HepG2 (cell line): Measurements from ENCODE around the gene SORBS2. TPM values are rescaled to one million over a fixed set of nuclear protein-coding genes. Genes with fewer than 3 reads are reported as not detected.

Experiments used
- ARNT ChIP-seq: fragments of 450-650 bp; IDR thresholded peaks from 2 replicates; pipeline ENCODE4 v1.6.1; 2017
- LRRFIP1 ChIP-seq: sonication (generic); formaldehyde crosslinking; conservative IDR thresholded peaks from 2 replicates; pipeline ENCODE4 v1.4.0; 2020; ENCODE audit warnings: missing genetic modification reagents
- PPARG ChIP-seq: conservative IDR thresholded peaks from 2 replicates; pipeline ENCODE4 v1.6.1; 2016; ENCODE audit warnings: missing biosample characterization, missing genetic modification reagents
- SOX13 ChIP-seq, 3 experiments: fragments of 450-650 bp in 1 of 3; sonication (generic) in 1 of 3; formaldehyde crosslinking in 1 of 3; IDR thresholded peaks in 2 of 3; conservative IDR thresholded peaks in 1 of 3; 2 replicates each; pipeline versions ENCODE4 v1.5.0 to v1.6.1; 2016 to 2020; ENCODE audit warnings: antibody characterized with exemption in 1 of 3, mild to moderate bottlenecking in 1 of 3, missing compliant biosample characterization in 1 of 3, missing genetic modification reagents in 1 of 3, moderate library complexity in 1 of 3
- TBX2 ChIP-seq: sonication (generic); formaldehyde crosslinking; IDR thresholded peaks from 2 replicates; pipeline ENCODE4 v1.5.0; 2020; ENCODE audit warnings: missing genetic modification reagents, mild to moderate bottlenecking, borderline replicate concordance
- ZBTB33 ChIP-seq: sonication (generic); formaldehyde crosslinking; IDR thresholded peaks from 2 replicates; pipeline ENCODE4 v1.4.0; 2020; ENCODE audit warnings: missing genetic modification reagents
- ZBTB46 ChIP-seq: sonication (generic); formaldehyde crosslinking; IDR thresholded peaks from 2 replicates; pipeline ENCODE4 v1.4.0; 2020; ENCODE audit warnings: mild to moderate bottlenecking, missing genetic modification reagents, borderline replicate concordance
- ZNF281 ChIP-seq: sonication (generic); formaldehyde crosslinking; IDR thresholded peaks from 2 replicates; pipeline ENCODE4 v1.4.0; 2020; ENCODE audit warnings: missing genetic modification reagents, borderline replicate concordance
- ZNF609 ChIP-seq: sonication (generic); formaldehyde crosslinking; IDR thresholded peaks from 2 replicates; pipeline ENCODE4 v1.4.0; 2020; ENCODE audit warnings: mild to moderate bottlenecking, missing genetic modification reagents, borderline replicate concordance
- polyA plus RNA-seq, 8 experiments: library from polyadenylated mRNA; depleted of rRNA in 3 of 8; stranded (reverse) in 7 of 8; unstranded in 1 of 8; fragments of >200 nt; fragmentation: Illumina TruSeq in 4 of 8; extraction: Trizol in 4 of 8; gene quantifications; 2 replicates each; pipeline versions ENCODE4 v1.2.1 to v1.2.3, GENCODE V29; 2011 to 2016; ENCODE audit warnings: low read depth in 4 of 8, missing spikeins in 1 of 8, mixed read lengths in 1 of 8; ENCODE audit not compliant: insufficient read depth in 1 of 8
- total RNA-seq, 5 experiments: library from RNA; depleted of rRNA; stranded (reverse); fragments of >200 nt; fragmentation: Illumina TruSeq; extraction: Trizol; gene quantifications; 2 replicates each; pipeline ENCODE4 v1.2.3, GENCODE V29; 2016; ENCODE audit warnings: low read depth in 1 of 5
- TF ChIP-seq, protein P1 (sequence below): IDR thresholded peaks from 2 replicates; pipeline ENCODE4 v1.6.1; 2012; ENCODE audit warnings: low read depth, low read length, improper control_type of control experiment

Gene SORBS2
- total and polyA plus RNA-seq, 2 of the 13 experiments (the other 11 are each of a cell fraction or from before 2014, with no cell fraction given), result 25.0 to 80.5 TPM

- TF ChIP-seq SOX13 (IDR thresholded peaks at IDR 0.05), result peak; percentile 69; the same call in 1 of the 2 replicates
- TF ChIP-seq SOX13 (CRISPR knock-in tag; conservative IDR thresholded peaks at IDR 0.05 in 1 of 2, IDR thresholded peaks at IDR 0.05 in 1 of 2), result peak in 1 of 2 experiments; percentile 98; a peak in 2 of 4 replicates
- TF ChIP-seq ZBTB33 (CRISPR knock-in tag), result 0 out of 2 replicates have a peak, but pooled peaks have one; percentile 29
- no peak for TF ChIP-seq ZNF281
- no peak for TF ChIP-seq ZBTB46 (CRISPR knock-in tag)
- peak; percentile 53; the same call in 1 of the 2 replicates for TF ChIP-seq TBX2 (CRISPR knock-in tag)
- TF ChIP-seq LRRFIP1, result no peak
- TF ChIP-seq ARNT, result no peak
- TF ChIP-seq PPARG (CRISPR knock-in tag), result peak; percentile 76
- TF ChIP-seq, protein P1, sequence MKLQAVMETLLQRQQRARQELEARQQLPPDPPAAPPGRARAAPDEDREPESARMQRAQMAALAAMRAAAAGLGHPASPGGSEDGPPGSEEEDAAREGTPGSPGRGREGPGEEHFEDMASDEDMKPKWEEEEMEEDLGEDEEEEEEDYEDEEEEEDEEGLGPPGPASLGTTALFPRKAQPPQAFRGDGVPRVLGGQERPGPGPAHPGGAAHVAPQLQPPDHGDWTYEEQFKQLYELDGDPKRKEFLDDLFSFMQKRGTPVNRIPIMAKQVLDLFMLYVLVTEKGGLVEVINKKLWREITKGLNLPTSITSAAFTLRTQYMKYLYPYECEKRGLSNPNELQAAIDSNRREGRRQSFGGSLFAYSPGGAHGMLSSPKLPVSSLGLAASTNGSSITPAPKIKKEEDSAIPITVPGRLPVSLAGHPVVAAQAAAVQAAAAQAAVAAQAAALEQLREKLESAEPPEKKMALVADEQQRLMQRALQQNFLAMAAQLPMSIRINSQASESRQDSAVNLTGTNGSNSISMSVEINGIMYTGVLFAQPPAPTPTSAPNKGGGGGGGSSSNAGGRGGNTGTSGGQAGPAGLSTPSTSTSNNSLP, result no peak
- TF ChIP-seq ZNF609, result peak; percentile 48; the same call in 1 of the 2 replicates
Observed at GRCh38 chr4:185651137-185651677, 160.8 kb downstream of the SORBS2 start (continued).
